H9 (cell line): ENCODE data around the gene B3GNT4. TPM values are rescaled to one million over a fixed set of nuclear protein-coding genes. Genes with fewer than 3 reads are reported as not detected.

Experiments used
- DNase-seq: peaks from one replicate; pipeline ENCODE4 v3.0.0-alpha.2; 2017
- H2AFZ ChIP-seq: one replicate; pipeline ENCODE4 v1.6.1; 2013; ENCODE audit warnings: mild to moderate bottlenecking, low read length, control low read depth, moderate library complexity
- H2AK5ac ChIP-seq: 2 replicates; pipeline ENCODE4 v1.6.1; 2013; ENCODE audit warnings: low read length, control low read depth, mixed read lengths; ENCODE audit not compliant: insufficient read length
- H2BK120ac ChIP-seq: one replicate; pipeline ENCODE4 v1.6.1; 2013; ENCODE audit warnings: low read depth, mild to moderate bottlenecking, low read length, control low read depth, inconsistent platforms; ENCODE audit not compliant: poor library complexity, severe bottlenecking
- H2BK12ac ChIP-seq: 2 replicates; pipeline ENCODE4 v1.6.1; 2013; ENCODE audit warnings: low read length, control low read depth, mixed read lengths, low read depth; ENCODE audit not compliant: insufficient read length
- H2BK15ac ChIP-seq: 2 replicates; pipeline ENCODE4 v1.6.1; 2013; ENCODE audit warnings: low read depth, low read length, control low read depth
- H2BK20ac ChIP-seq: one replicate; pipeline ENCODE4 v1.6.1; 2013; ENCODE audit warnings: low read depth, mild to moderate bottlenecking, low read length, control low read depth, inconsistent platforms; ENCODE audit not compliant: poor library complexity, severe bottlenecking
- H2BK5ac ChIP-seq: 2 replicates; pipeline ENCODE4 v1.6.1; 2013; ENCODE audit warnings: low read length, control low read depth, mixed read lengths; ENCODE audit not compliant: insufficient read length
- H3K14ac ChIP-seq: 2 replicates; pipeline ENCODE4 v1.6.1; 2013; ENCODE audit warnings: low read length, control low read depth; ENCODE audit not compliant: insufficient read depth
- H3K18ac ChIP-seq: 2 replicates; pipeline ENCODE4 v1.6.1; 2013; ENCODE audit warnings: low read depth, mild to moderate bottlenecking, mixed read lengths, low read length, control low read depth; ENCODE audit not compliant: insufficient read length
- H3K23ac ChIP-seq: 2 replicates; pipeline ENCODE4 v1.6.1; 2013; ENCODE audit warnings: low read length, control low read depth, mixed read lengths, low read depth; ENCODE audit not compliant: insufficient read length
- H3K23me2 ChIP-seq: 2 replicates; pipeline ENCODE4 v1.6.1; 2013; ENCODE audit warnings: low read depth, mild to moderate bottlenecking, mixed read lengths, low read length, control low read depth; ENCODE audit not compliant: insufficient read length, poor library complexity, severe bottlenecking
- H3K27ac ChIP-seq: 2 replicates; pipeline ENCODE4 v1.5.1; 2013; ENCODE audit warnings: low read length, control low read depth, mixed read lengths, low read depth; ENCODE audit not compliant: insufficient read length
- H3K27me3 ChIP-seq: 2 replicates; pipeline ENCODE4 v1.6.1; 2013; ENCODE audit warnings: low read length, control low read depth, inconsistent platforms; ENCODE audit not compliant: insufficient read depth
- H3K4ac ChIP-seq: 2 replicates; pipeline ENCODE4 v1.6.1; 2013; ENCODE audit warnings: low read depth, mild to moderate bottlenecking, control low read depth, inconsistent platforms, low read length, moderate library complexity
- H3K4me1 ChIP-seq: 2 replicates; pipeline ENCODE4 v1.6.1; 2013; ENCODE audit warnings: low read length, control low read depth, inconsistent platforms; ENCODE audit not compliant: insufficient read depth
- H3K4me2 ChIP-seq: 2 replicates; pipeline ENCODE4 v1.6.1; 2013; ENCODE audit warnings: low read length, control low read depth, mixed read lengths; ENCODE audit not compliant: insufficient read length, insufficient read depth
- H3K56ac ChIP-seq: 2 replicates; pipeline ENCODE4 v1.6.1; 2013; ENCODE audit warnings: low read depth, mild to moderate bottlenecking, mixed read lengths, low read length, control low read depth; ENCODE audit not compliant: insufficient read length
- H3K79me1 ChIP-seq: 2 replicates; pipeline ENCODE4 v1.6.1; 2013; ENCODE audit warnings: low read depth, mild to moderate bottlenecking, moderate library complexity, low read length, control low read depth, inconsistent platforms; ENCODE audit not compliant: insufficient read depth, poor library complexity, severe bottlenecking
- H3K79me2 ChIP-seq: 2 replicates; pipeline ENCODE4 v1.6.1; 2013; ENCODE audit warnings: low read length, control low read depth, inconsistent platforms; ENCODE audit not compliant: insufficient read depth
- H3K9ac ChIP-seq: 2 replicates; pipeline ENCODE4 v1.6.1; 2013; ENCODE audit warnings: low read length, control low read depth, mixed read lengths; ENCODE audit not compliant: insufficient read length; ENCODE audit errors: extremely low read depth
- H3K9me3 ChIP-seq: one replicate; pipeline ENCODE4 v1.6.1; 2013; ENCODE audit warnings: low read depth, low read length, inconsistent platforms; ENCODE audit not compliant: control insufficient read depth
- H3T11ph ChIP-seq: one replicate; pipeline ENCODE4 v1.6.1; 2013; ENCODE audit warnings: mild to moderate bottlenecking, low read length, control low read depth, inconsistent platforms
- H4K20me1 ChIP-seq: one replicate; pipeline ENCODE4 v1.6.1; 2013; ENCODE audit not compliant: control insufficient read depth, insufficient read length, insufficient read depth
- H4K5ac ChIP-seq: 2 replicates; pipeline ENCODE4 v1.6.1; 2013; ENCODE audit warnings: low read depth, mild to moderate bottlenecking, mixed read lengths, low read length, control low read depth; ENCODE audit not compliant: insufficient read length
- H4K8ac ChIP-seq: replicated peaks from 2 replicates; pipeline ENCODE4 v1.6.1; 2013; ENCODE audit warnings: low read length, control low read depth, mixed read lengths, low read depth; ENCODE audit not compliant: insufficient read length
- H4K91ac ChIP-seq: 2 replicates; pipeline ENCODE4 v1.6.1; 2013; ENCODE audit warnings: low read depth, mild to moderate bottlenecking, moderate library complexity, mixed read lengths, low read length, control low read depth; ENCODE audit not compliant: insufficient read length
- H3K27ac Mint-ChIP-seq, 3 experiments: 2 replicates in 2 of 3; 3 replicates in 1 of 3; pipeline ENCODE4 v1.8.0; 2020 to 2021; ENCODE audit warnings: mixed read lengths in 3 of 3, mild to moderate bottlenecking in 1 of 3, moderate library complexity in 1 of 3
- H3K27me3 Mint-ChIP-seq: 2 replicates; pipeline ENCODE4 v1.8.0; 2021; ENCODE audit warnings: low read depth, mild to moderate bottlenecking, moderate library complexity, mixed read lengths
- H3K36me3 Mint-ChIP-seq, 3 experiments: 2 replicates in 2 of 3; 3 replicates in 1 of 3; pipeline ENCODE4 v1.8.0; 2020 to 2021; ENCODE audit warnings: low read depth in 3 of 3, mixed read lengths in 3 of 3; ENCODE audit not compliant: insufficient read depth in 1 of 3
- H3K4me1 Mint-ChIP-seq, 2 experiments: 2 replicates each; pipeline ENCODE4 v1.8.0; 2020; ENCODE audit warnings: mixed read lengths in 2 of 2
- H3K4me3 Mint-ChIP-seq, 2 experiments: 2 replicates in 1 of 2; 3 replicates in 1 of 2; pipeline ENCODE4 v1.8.0; 2020 to 2021; ENCODE audit warnings: mild to moderate bottlenecking in 2 of 2, mixed read lengths in 2 of 2, moderate library complexity in 1 of 2
- H3K9me3 Mint-ChIP-seq, 2 experiments: 2 replicates in 1 of 2; 3 replicates in 1 of 2; pipeline ENCODE4 v1.8.0; 2020; ENCODE audit warnings: mild to moderate bottlenecking in 2 of 2, mixed read lengths in 2 of 2, moderate library complexity in 1 of 2
- CTCF ChIP-seq: fragments of 200-600 bp; sonication (generic); conservative IDR thresholded peaks from 3 replicates; pipeline ENCODE4 v1.8.0; 2021; ENCODE audit warnings: antibody characterized with exemption, mild to moderate bottlenecking
- WGBS: extraction: QIAGEN DNeasy Blood & Tissue Kit; methylation state at CpG from one replicate; pipeline ENCODE4 v1.1.7; 2013; ENCODE audit warnings: missing lambda C conversion rate, low lambda C conversion rate, mixed read lengths; ENCODE audit not compliant: insufficient read length; ENCODE audit errors: extremely low coverage; 5-methylcytosine and 5-hydroxymethylcytosine counted together
- total RNA-seq: library from RNA; stranded (reverse); gene quantifications from 2 replicates; pipeline ENCODE4 v1.2.1, GENCODE V29; 2021

B3GNT4 gene
- total RNA-seq, 1 experiment from 2014 or later, result 1.0 TPM

- no peaks in the 10 kb centered on the region for H3K4me1 ChIP-seq
- Mint-ChIP-seq H3K4me1 (peaks cover 5 to 6% of the 10 kb centered on the region in 2 experiments; a peak in 2 of 4 replicates), H3K36me3 (no peaks in the 10 kb centered on the region), H3K27me3 (no peaks in the 10 kb centered on the region; the same call in 1 of the 2 replicates), H3K4me3 (no peak overlapping the region), H3K9me3 (no peaks in the 10 kb centered on the region), H3K27ac (no peak overlapping the region)
- no peak overlapping the region for H2BK12ac ChIP-seq
- no peaks in the 10 kb centered on the region for H3K27me3 ChIP-seq
- DNase-seq, result no peak
- no peaks in the 10 kb centered on the region for H3K79me1 ChIP-seq
- no peak overlapping the region for H3T11ph ChIP-seq
- H4K8ac ChIP-seq, result no peak overlapping the region
- no peak overlapping the region for H3K9ac ChIP-seq
- no peak overlapping the region for H2BK15ac ChIP-seq
- WGBS, result 100% methylated on average over 1 of the region's 3 CpGs
- no peak overlapping the region for H3K4ac ChIP-seq
- H3K23me2 ChIP-seq, result no peaks in the 10 kb centered on the region
- H4K91ac ChIP-seq, result no peak overlapping the region
- no peak overlapping the region for H2BK20ac ChIP-seq
- no peak overlapping the region for H3K27ac ChIP-seq
- H3K23ac ChIP-seq, result no peak overlapping the region
- no peak overlapping the region for H4K5ac ChIP-seq
- H2AFZ ChIP-seq, result no peak overlapping the region
- H3K14ac ChIP-seq, result no peak overlapping the region
- no peak overlapping the region for H2BK120ac ChIP-seq
- no peak overlapping the region for H2BK5ac ChIP-seq
- no peaks in the 10 kb centered on the region for H4K20me1 ChIP-seq
- no peak overlapping the region for H2AK5ac ChIP-seq
- no peak overlapping the region for H3K18ac ChIP-seq
- no peak for TF ChIP-seq CTCF
- H3K9me3 ChIP-seq, result no peaks in the 10 kb centered on the region
- no peak overlapping the region for H3K56ac ChIP-seq
- no peak overlapping the region for H3K4me2 ChIP-seq
- H3K79me2 ChIP-seq, result no peaks in the 10 kb centered on the region
Measured at GRCh38 chr12:122168492-122168891, 35.0 kb upstream of the B3GNT4 start.
